HEK293 (cell line): ENCODE measurements around the gene SLC9A9.

Experiments used
- CTCF ChIA-PET: fragments of 350-600 bp; formaldehyde crosslinking; extraction: SDS; loops from one replicate; lab custom pipeline; 2021; ENCODE audit warnings: antibody characterized with exemption; lab: Yijun Ruan, JAX
- POLR2A ChIA-PET: fragments of 300-600 bp; formaldehyde crosslinking; extraction: SDS; loops from one replicate; lab custom pipeline; 2020; ENCODE audit warnings: antibody characterized with exemption, inconsistent platforms; lab: Yijun Ruan, JAX
- H3K27ac ChIP-seq: fragments of 200-500 bp; sonication (Bioruptor generic); 2 replicates; pipeline ENCODE4 v1.5.1; 2014; ENCODE audit warnings: low read depth, low read length, control low read depth, inconsistent platforms; ENCODE audit errors: extremely low read depth
- H3K36me3 ChIP-seq, 2 experiments: fragments of 200-500 bp in 1 of 2; sonication (Bioruptor generic) in 1 of 2; 1 replicate in 1 of 2; 2 replicates in 1 of 2; pipeline ENCODE4 v1.5.1; 2014 to 2017; ENCODE audit warnings: inconsistent platforms in 2 of 2, low read length in 2 of 2; ENCODE audit not compliant: control insufficient read depth in 2 of 2, insufficient read depth in 1 of 2
- H3K4me1 ChIP-seq: fragments of 200-500 bp; sonication (Bioruptor generic); 2 replicates; pipeline ENCODE4 v1.5.1; 2014; ENCODE audit warnings: mild to moderate bottlenecking, low read length, inconsistent platforms; ENCODE audit not compliant: control insufficient read depth, insufficient read depth
- H3K4me3 ChIP-seq: 2 replicates; pipeline ENCODE4 v1.5.1; 2011; ENCODE audit warnings: low read depth, mild to moderate bottlenecking, control low read depth, low read length, moderate library complexity
- H3K9me3 ChIP-seq: fragments of 200-500 bp; sonication (Bioruptor generic); 2 replicates; pipeline ENCODE4 v1.5.1; 2014; ENCODE audit warnings: low read depth, low read length, inconsistent platforms; ENCODE audit not compliant: control insufficient read depth, insufficient read depth
- BCL11B ChIP-seq: fragments of 450-650 bp; formaldehyde crosslinking; IDR thresholded peaks from 2 replicates; pipeline ENCODE4 v1.5.1; 2016; ENCODE audit warnings: low read depth, missing biosample characterization, missing genetic modification characterization
- TRIM28 ChIP-seq: IDR thresholded peaks from 2 replicates; pipeline ENCODE4 v1.6.1; 2011; ENCODE audit warnings: low read length, control low read depth, borderline replicate concordance
- ZBTB1 ChIP-seq: fragments of 450-650 bp; formaldehyde crosslinking; IDR thresholded peaks from 2 replicates; pipeline ENCODE4 v1.5.1; 2016; ENCODE audit warnings: missing biosample characterization, missing genetic modification characterization
- ZBTB17 ChIP-seq: fragments of 450-650 bp; formaldehyde crosslinking; IDR thresholded peaks from 2 replicates; pipeline ENCODE4 v1.5.1; 2016; ENCODE audit warnings: missing biosample characterization, missing genetic modification characterization
- ZBTB20 ChIP-seq: fragments of 450-650 bp; formaldehyde crosslinking; IDR thresholded peaks from 2 replicates; pipeline ENCODE4 v1.5.1; 2016; ENCODE audit warnings: missing biosample characterization, missing genetic modification characterization
- ZBTB21 ChIP-seq: fragments of 450-650 bp; formaldehyde crosslinking; IDR thresholded peaks from 2 replicates; pipeline ENCODE4 v1.5.1; 2017; ENCODE audit warnings: missing biosample characterization, missing genetic modification characterization
- ZFP41 ChIP-seq: fragments of 450-650 bp; formaldehyde crosslinking; IDR thresholded peaks from 2 replicates; pipeline ENCODE4 v1.5.1; 2016; ENCODE audit warnings: missing biosample characterization, missing genetic modification characterization, borderline replicate concordance
- ZNF133 ChIP-seq: fragments of 450-650 bp; formaldehyde crosslinking; IDR thresholded peaks from 2 replicates; pipeline ENCODE4 v1.5.1; 2016; ENCODE audit warnings: missing biosample characterization, missing genetic modification characterization
- ZNF214 ChIP-seq: fragments of 450-650 bp; formaldehyde crosslinking; IDR thresholded peaks from 2 replicates; pipeline ENCODE4 v1.5.1; 2017; ENCODE audit warnings: missing biosample characterization, mild to moderate bottlenecking, missing genetic modification characterization, borderline replicate concordance
- ZNF335 ChIP-seq: fragments of 450-650 bp; formaldehyde crosslinking; conservative IDR thresholded peaks from 2 replicates; pipeline ENCODE4 v1.5.1; 2016; ENCODE audit warnings: missing biosample characterization, missing genetic modification characterization
- ZNF37A ChIP-seq: fragments of 450-650 bp; IDR thresholded peaks from 2 replicates; pipeline ENCODE4 v1.5.1; 2018; ENCODE audit warnings: missing biosample characterization, missing genetic modification characterization
- ZNF423 ChIP-seq: fragments of 450-650 bp; formaldehyde crosslinking; IDR thresholded peaks from 2 replicates; pipeline ENCODE4 v1.5.1; 2016; ENCODE audit warnings: missing biosample characterization, missing genetic modification characterization
- ZNF501 ChIP-seq: fragments of 450-650 bp; formaldehyde crosslinking; IDR thresholded peaks from 2 replicates; pipeline ENCODE4 v1.5.1; 2016; ENCODE audit warnings: missing biosample characterization, missing genetic modification characterization
- ZNF654 ChIP-seq: fragments of 450-650 bp; formaldehyde crosslinking; IDR thresholded peaks from 2 replicates; pipeline ENCODE4 v1.5.1; 2016; ENCODE audit warnings: low read depth, missing biosample characterization, missing genetic modification characterization
- ZNF777 ChIP-seq: fragments of 450-650 bp; formaldehyde crosslinking; IDR thresholded peaks from 2 replicates; pipeline ENCODE4 v1.5.1; 2017; ENCODE audit warnings: missing biosample characterization, missing genetic modification characterization, borderline replicate concordance
- ZSCAN30 ChIP-seq: fragments of 450-650 bp; IDR thresholded peaks from 2 replicates; pipeline ENCODE4 v1.5.1; 2018; ENCODE audit warnings: missing biosample characterization, mild to moderate bottlenecking, missing genetic modification characterization, moderate library complexity
- TF ChIP-seq, protein P1 (sequence below): fragments of 450-650 bp; formaldehyde crosslinking; IDR thresholded peaks from 2 replicates; pipeline ENCODE4 v1.5.1; 2016; ENCODE audit warnings: missing biosample characterization, missing genetic modification characterization
- TF ChIP-seq, protein P2 (sequence below): fragments of 450-650 bp; formaldehyde crosslinking; IDR thresholded peaks from 2 replicates; pipeline ENCODE4 v1.5.1; 2017; ENCODE audit warnings: missing biosample characterization, missing genetic modification characterization
- TF ChIP-seq, protein P3 (sequence below): fragments of 450-650 bp; formaldehyde crosslinking; IDR thresholded peaks from 2 replicates; pipeline ENCODE4 v1.5.1; 2016; ENCODE audit warnings: missing biosample characterization, missing genetic modification characterization
- TF ChIP-seq, protein P4 (sequence below): fragments of 450-650 bp; IDR thresholded peaks from 2 replicates; pipeline ENCODE4 v1.5.1; 2018; ENCODE audit warnings: missing biosample characterization, missing genetic modification characterization
- TF ChIP-seq, protein P5 (sequence below): fragments of 450-650 bp; formaldehyde crosslinking; IDR thresholded peaks from 2 replicates; pipeline ENCODE4 v1.5.1; 2016; ENCODE audit warnings: missing biosample characterization, missing genetic modification characterization
- TF ChIP-seq, protein P6 (sequence below): fragments of 450-650 bp; IDR thresholded peaks from 2 replicates; pipeline ENCODE4 v1.5.1; 2018; ENCODE audit warnings: missing biosample characterization, mild to moderate bottlenecking, missing genetic modification characterization

SLC9A9 gene

DNA sequence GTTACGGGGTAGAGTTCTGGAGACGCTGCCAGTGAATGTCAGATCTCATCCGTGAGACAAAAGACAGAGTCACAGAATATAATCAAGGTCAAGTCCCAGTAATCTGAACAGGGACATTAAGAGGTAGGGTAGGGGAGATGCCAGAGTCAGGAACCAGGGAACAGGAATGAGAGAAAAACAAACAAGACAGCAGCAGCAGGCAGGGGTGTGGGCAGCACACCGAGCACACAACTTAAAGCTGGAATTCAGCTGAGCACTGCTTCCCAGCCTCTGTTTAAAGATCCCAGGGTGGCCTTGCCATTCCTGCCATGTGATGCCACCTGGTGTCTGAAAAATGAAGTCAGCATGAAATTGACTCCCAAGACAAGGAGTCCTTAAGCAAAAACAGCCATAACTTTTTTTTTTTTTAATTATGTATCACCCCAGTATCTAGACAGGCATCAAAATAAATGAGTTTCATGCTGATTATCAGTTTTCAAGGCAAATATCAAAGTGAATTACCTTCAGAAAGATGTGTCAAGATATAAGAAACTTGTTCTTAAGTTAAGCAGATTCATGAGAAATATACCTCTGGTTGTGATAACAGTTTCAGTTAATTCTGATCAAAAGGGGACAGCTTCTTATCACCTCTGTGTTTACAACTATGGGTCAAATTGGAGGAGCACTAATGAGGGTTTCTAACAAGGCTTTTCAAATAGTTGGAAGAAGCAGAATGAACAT, 203.7 kb downstream of the SLC9A9 start:
- ChIA-PET CTCF (interaction anchor here (0.6 to 1.5 kb wide), 16 partner anchors 8 to 816 kb away, joined by 3 to 10 read pairs (median 4); no protein-coding TSS in a partner anchor), POLR2A (interaction anchor here (1.3 kb wide), 1 partner anchor 643 kb away, joined by 3 read pairs; the partner anchor contains the start of gene U2SURP)
- Histone ChIP-seq H3K4me3 (no peak overlapping the region), H3K4me1 (0 out of 2 replicates have a peak, but pooled peaks cover 2% of the 10 kb centered on the region), H3K36me3 (no peaks in the 10 kb centered on the region), H3K9me3 (no peaks in the 10 kb centered on the region), H3K27ac (no peak overlapping the region)
- TF ChIP-seq ZNF214 (tag by site-specific recombination) (no peak), ZSCAN30 (tag by site-specific recombination) (no peak), BCL11B (no peak), ZNF777 (no peak), TRIM28 (peak; percentile 61; the same call in 1 of the 2 replicates), ZBTB1 (no peak), ZNF654 (tag by site-specific recombination) (peak; percentile 65), ZNF335 (tag by site-specific recombination) (peak; percentile 97), ZNF423 (no peak), ZBTB20 (peak; percentile 92), ZBTB21 (tag by site-specific recombination) (no peak), ZNF37A (no peak), ZNF501 (tag by site-specific recombination) (no peak), ZFP41 (tag by site-specific recombination) (no peak), ZNF133 (no peak), ZBTB17 (tag by site-specific recombination) (peak; percentile 94)
- TF ChIP-seq, protein P1, sequence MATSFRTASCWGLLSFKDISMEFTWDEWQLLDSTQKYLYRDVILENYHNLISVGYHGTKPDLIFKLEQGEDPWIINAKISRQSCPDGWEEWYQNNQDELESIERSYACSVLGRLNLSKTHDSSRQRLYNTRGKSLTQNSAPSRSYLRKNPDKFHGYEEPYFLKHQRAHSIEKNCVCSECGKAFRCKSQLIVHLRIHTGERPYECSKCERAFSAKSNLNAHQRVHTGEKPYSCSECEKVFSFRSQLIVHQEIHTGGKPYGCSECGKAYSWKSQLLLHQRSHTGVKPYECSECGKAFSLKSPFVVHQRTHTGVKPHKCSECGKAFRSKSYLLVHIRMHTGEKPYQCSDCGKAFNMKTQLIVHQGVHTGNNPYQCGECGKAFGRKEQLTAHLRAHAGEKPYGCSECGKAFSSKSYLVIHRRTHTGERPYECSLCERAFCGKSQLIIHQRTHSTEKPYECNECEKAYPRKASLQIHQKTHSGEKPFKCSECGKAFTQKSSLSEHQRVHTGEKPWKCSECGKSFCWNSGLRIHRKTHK (tag by site-specific recombination): no peak
- TF ChIP-seq, protein P2, sequence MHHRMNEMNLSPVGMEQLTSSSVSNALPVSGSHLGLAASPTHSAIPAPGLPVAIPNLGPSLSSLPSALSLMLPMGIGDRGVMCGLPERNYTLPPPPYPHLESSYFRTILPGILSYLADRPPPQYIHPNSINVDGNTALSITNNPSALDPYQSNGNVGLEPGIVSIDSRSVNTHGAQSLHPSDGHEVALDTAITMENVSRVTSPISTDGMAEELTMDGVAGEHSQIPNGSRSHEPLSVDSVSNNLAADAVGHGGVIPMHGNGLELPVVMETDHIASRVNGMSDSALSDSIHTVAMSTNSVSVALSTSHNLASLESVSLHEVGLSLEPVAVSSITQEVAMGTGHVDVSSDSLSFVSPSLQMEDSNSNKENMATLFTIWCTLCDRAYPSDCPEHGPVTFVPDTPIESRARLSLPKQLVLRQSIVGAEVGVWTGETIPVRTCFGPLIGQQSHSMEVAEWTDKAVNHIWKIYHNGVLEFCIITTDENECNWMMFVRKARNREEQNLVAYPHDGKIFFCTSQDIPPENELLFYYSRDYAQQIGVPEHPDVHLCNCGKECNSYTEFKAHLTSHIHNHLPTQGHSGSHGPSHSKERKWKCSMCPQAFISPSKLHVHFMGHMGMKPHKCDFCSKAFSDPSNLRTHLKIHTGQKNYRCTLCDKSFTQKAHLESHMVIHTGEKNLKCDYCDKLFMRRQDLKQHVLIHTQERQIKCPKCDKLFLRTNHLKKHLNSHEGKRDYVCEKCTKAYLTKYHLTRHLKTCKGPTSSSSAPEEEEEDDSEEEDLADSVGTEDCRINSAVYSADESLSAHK: no peak
- TF ChIP-seq, protein P3, sequence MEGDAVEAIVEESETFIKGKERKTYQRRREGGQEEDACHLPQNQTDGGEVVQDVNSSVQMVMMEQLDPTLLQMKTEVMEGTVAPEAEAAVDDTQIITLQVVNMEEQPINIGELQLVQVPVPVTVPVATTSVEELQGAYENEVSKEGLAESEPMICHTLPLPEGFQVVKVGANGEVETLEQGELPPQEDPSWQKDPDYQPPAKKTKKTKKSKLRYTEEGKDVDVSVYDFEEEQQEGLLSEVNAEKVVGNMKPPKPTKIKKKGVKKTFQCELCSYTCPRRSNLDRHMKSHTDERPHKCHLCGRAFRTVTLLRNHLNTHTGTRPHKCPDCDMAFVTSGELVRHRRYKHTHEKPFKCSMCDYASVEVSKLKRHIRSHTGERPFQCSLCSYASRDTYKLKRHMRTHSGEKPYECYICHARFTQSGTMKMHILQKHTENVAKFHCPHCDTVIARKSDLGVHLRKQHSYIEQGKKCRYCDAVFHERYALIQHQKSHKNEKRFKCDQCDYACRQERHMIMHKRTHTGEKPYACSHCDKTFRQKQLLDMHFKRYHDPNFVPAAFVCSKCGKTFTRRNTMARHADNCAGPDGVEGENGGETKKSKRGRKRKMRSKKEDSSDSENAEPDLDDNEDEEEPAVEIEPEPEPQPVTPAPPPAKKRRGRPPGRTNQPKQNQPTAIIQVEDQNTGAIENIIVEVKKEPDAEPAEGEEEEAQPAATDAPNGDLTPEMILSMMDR: peak; percentile 51; the same call in 1 of the 2 replicates
- TF ChIP-seq, protein P4, sequence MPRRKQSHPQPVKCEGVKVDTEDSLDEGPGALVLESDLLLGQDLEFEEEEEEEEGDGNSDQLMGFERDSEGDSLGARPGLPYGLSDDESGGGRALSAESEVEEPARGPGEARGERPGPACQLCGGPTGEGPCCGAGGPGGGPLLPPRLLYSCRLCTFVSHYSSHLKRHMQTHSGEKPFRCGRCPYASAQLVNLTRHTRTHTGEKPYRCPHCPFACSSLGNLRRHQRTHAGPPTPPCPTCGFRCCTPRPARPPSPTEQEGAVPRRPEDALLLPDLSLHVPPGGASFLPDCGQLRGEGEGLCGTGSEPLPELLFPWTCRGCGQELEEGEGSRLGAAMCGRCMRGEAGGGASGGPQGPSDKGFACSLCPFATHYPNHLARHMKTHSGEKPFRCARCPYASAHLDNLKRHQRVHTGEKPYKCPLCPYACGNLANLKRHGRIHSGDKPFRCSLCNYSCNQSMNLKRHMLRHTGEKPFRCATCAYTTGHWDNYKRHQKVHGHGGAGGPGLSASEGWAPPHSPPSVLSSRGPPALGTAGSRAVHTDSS (tag by site-specific recombination): no peak
- TF ChIP-seq, protein P5, sequence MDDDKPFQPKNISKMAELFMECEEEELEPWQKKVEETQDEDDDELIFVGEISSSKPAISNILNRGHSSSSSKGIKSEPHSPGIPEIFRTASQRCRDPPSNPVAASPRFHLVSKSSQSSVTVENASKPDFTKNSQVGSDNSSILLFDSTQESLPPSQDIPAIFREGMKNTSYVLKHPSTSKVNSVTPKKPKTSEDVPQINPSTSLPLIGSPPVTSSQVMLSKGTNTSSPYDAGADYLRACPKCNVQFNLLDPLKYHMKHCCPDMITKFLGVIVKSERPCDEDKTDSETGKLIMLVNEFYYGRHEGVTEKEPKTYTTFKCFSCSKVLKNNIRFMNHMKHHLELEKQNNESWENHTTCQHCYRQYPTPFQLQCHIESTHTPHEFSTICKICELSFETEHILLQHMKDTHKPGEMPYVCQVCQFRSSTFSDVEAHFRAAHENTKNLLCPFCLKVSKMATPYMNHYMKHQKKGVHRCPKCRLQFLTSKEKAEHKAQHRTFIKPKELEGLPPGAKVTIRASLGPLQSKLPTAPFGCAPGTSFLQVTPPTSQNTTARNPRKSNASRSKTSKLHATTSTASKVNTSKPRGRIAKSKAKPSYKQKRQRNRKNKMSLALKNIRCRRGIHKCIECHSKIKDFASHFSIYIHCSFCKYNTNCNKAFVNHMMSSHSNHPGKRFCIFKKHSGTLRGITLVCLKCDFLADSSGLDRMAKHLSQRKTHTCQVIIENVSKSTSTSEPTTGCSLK (tag by site-specific recombination): no peak
- TF ChIP-seq, protein P6, sequence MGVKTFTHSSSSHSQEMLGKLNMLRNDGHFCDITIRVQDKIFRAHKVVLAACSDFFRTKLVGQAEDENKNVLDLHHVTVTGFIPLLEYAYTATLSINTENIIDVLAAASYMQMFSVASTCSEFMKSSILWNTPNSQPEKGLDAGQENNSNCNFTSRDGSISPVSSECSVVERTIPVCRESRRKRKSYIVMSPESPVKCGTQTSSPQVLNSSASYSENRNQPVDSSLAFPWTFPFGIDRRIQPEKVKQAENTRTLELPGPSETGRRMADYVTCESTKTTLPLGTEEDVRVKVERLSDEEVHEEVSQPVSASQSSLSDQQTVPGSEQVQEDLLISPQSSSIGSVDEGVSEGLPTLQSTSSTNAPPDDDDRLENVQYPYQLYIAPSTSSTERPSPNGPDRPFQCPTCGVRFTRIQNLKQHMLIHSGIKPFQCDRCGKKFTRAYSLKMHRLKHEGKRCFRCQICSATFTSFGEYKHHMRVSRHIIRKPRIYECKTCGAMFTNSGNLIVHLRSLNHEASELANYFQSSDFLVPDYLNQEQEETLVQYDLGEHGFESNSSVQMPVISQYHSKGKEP (tag by site-specific recombination): no peak
